Spleen (tissue), 11 donors: ENCODE measurements around the gene TMEM18. TPM values are rescaled to one million over a fixed set of nuclear protein-coding genes. Genes with fewer than 3 reads are reported as not detected.

Experiments used
- DNase-seq: peaks from one replicate; pipeline ENCODE4 v3.0.0-alpha.2; 2020
- H3K27ac ChIP-seq, 8 donors: fragments of 200-600 bp; sonication (generic) in 7 of 8; 1 replicate in 4 of 8; 2 replicates in 4 of 8; pipeline versions ENCODE4 v1.5.0 to v1.8.0; 2016 to 2021; ENCODE audit warnings: inconsistent platforms in 4 of 8, mild to moderate bottlenecking in 4 of 8, moderate library complexity in 1 of 8
- H3K27me3 ChIP-seq, 7 donors: fragments of 200-600 bp; sonication (generic) in 6 of 7; replicated peaks in 1 of 7; 1 replicate in 4 of 7; 2 replicates in 3 of 7; pipeline versions ENCODE4 v1.5.0 to v1.8.0; 2016 to 2021; ENCODE audit warnings: inconsistent platforms in 3 of 7, mild to moderate bottlenecking in 1 of 7
- H3K36me3 ChIP-seq, 6 donors: fragments of 200-600 bp; sonication (generic) in 5 of 6; 1 replicate in 4 of 6; 2 replicates in 2 of 6; pipeline versions ENCODE4 v1.5.0 to v1.8.0; 2016 to 2021; ENCODE audit warnings: inconsistent platforms in 2 of 6
- H3K4me1 ChIP-seq, 6 donors: fragments of 200-600 bp; sonication (generic) in 5 of 6; 1 replicate in 3 of 6; 2 replicates in 3 of 6; pipeline versions ENCODE4 v1.5.0 to v1.8.0; 2016 to 2021; ENCODE audit warnings: inconsistent platforms in 3 of 6
- H3K4me3 ChIP-seq, 8 donors: fragments of 200-600 bp; sonication (generic) in 7 of 8; 1 replicate in 4 of 8; 2 replicates in 4 of 8; pipeline versions ENCODE4 v1.5.0 to v1.8.0; 2016 to 2021; ENCODE audit warnings: inconsistent platforms in 4 of 8, mild to moderate bottlenecking in 4 of 8, moderate library complexity in 2 of 8
- H3K9me3 ChIP-seq, 8 donors: fragments of 200-600 bp; sonication (generic) in 7 of 8; 1 replicate in 4 of 8; 2 replicates in 4 of 8; pipeline versions ENCODE4 v1.5.0 to v1.8.0; 2016 to 2021; ENCODE audit warnings: inconsistent platforms in 4 of 8
- CTCF ChIP-seq, 11 experiments: fragments of 200-600 bp in 7 of 11; fragments of 450-650 bp in 4 of 11; sonication (generic) in 4 of 11; IDR thresholded peaks in 8 of 11; conservative IDR thresholded peaks in 3 of 11; 1 replicate in 7 of 11; 2 replicates in 4 of 11; pipeline versions ENCODE4 v1.4.0 to v1.8.0; 2016 to 2021; ENCODE audit warnings: antibody characterized with exemption in 11 of 11, inconsistent platforms in 4 of 11, mild to moderate bottlenecking in 1 of 11
- POLR2A ChIP-seq, 3 donors: fragments of 450-650 bp; IDR thresholded peaks; one replicate each; pipeline ENCODE4 v1.5.1; 2017; ENCODE audit warnings: antibody characterized with exemption in 3 of 3, mild to moderate bottlenecking in 1 of 3
- POLR2AphosphoS5 ChIP-seq, 3 donors: sonication (generic); formaldehyde crosslinking; IDR thresholded peaks; one replicate each; pipeline ENCODE4 v1.5.1; 2017; ENCODE audit warnings: antibody characterized with exemption in 3 of 3
- WGBS, 5 donors: extraction: QIAGEN DNeasy Blood & Tissue Kit in 3 of 5; methylation state at CpG; one replicate each; pipeline versions ENCODE4 v1.1.5 to v1.1.7; 2013 to 2018; 5-methylcytosine and 5-hydroxymethylcytosine counted together
- intact Hi-C: fragments of 100-400 bp; cut with DNase I; formaldehyde crosslinking; loops from one replicate; pipeline ENCODE4 v1.15.0; 2023; ENCODE audit warnings: low total_unique reads
- polyA plus RNA-seq, 3 donors: library from polyadenylated mRNA; stranded (reverse); fragments of 200-250 nt; gene quantifications; one replicate each; pipeline ENCODE4 v1.2.1, GENCODE V29; 2013
- total RNA-seq, 7 donors: library from RNA; depleted of rRNA in 3 of 7; stranded (reverse); fragments of >200 nt in 3 of 7; fragmentation: NEBNext Ultra II Directional in 4 of 7; extraction: Animal tissue kit (Norgen Biotek cat#: 25700) in 4 of 7; gene quantifications; one replicate each; pipeline versions ENCODE4 v1.1.0 to v1.2.1, GENCODE V29; 2016 to 2021
- donor health status: healthy with polysubstance abuse.
- donor health status: DM: no; HTN: no; CAD: no; lungs with moderate emphysema.
- donor health status: DM: no; HTN: no; CAD: no.
- donor health status: Bipolar disorder and iron deficiency.
- donor health status: healthy.
- donor health status: DM: no; HTN: no; CAD: no.
- donor health status: DM: yes; HTN: yes; CAD: no.

The TMEM18 gene
- total and polyA plus RNA-seq, 10 donors, result 20.0 to 29.3 (median 22.6) TPM

GRCh38 chr2:676647-677055 is 555 bp downstream of the TMEM18 start:
- peak; percentile 100 for DNase-seq
- H3K36me3 ChIP-seq, result peaks cover 0 to 40% (median 18%) of the 10 kb centered on the region in 6 donors
- TF ChIP-seq POLR2AphosphoS5 (IDR thresholded peaks at IDR 0.05) (no peak), CTCF (IDR thresholded peaks at IDR 0.05 in 8 of 11, conservative IDR thresholded peaks at IDR 0.05 in 3 of 11) (no peak), POLR2A (IDR thresholded peaks at IDR 0.05) (no peak)
- peak overlapping the region; percentile 96 to 99 (median 98) for H3K27ac ChIP-seq
- peak overlapping the region; percentile 45 to 85 (median 60) for H3K4me3 ChIP-seq
- peaks cover 2 to 55% (median 40%) of the 10 kb centered on the region in 6 donors for H3K4me1 ChIP-seq
- no peaks in the 10 kb centered on the region for H3K9me3 ChIP-seq
- no peaks in the 10 kb centered on the region for H3K27me3 ChIP-seq
- intact Hi-C loops, result no loop called here
- WGBS, 5 donors, result 0 to 1% (median 1%) methylated on average over 28 to 46 of the region's 46 CpGs

- DNase-seq, result no peak
- Histone ChIP-seq H3K27me3 (no peaks in the 10 kb centered on the region), H3K4me1 (peaks cover 2 to 55% (median 40%) of the 10 kb centered on the region in 6 donors), H3K27ac (peak overlapping the region in 7 of 8 donors; percentile 96 to 99 (median 98)), H3K4me3 (peak overlapping the region; percentile 45 to 85 (median 60)), H3K36me3 (peaks cover 0 to 42% (median 19%) of the 10 kb centered on the region in 6 donors), H3K9me3 (no peaks in the 10 kb centered on the region)
- peak in 1 of 11 experiments; percentile 16 for TF ChIP-seq CTCF (IDR thresholded peaks at IDR 0.05 in 8 of 11, conservative IDR thresholded peaks at IDR 0.05 in 3 of 11)
- TF ChIP-seq POLR2AphosphoS5 (IDR thresholded peaks at IDR 0.05), result no peak
- whole genome bisulfite sequencing, 5 donors, result 14 to 34% (median 25%) methylated on average over 10 to 21 of the region's 21 CpGs
- intact Hi-C loops, result no loop called here
Measured at GRCh38 chr2:675982-676646, 1.1 kb downstream of the TMEM18 start.

- TF ChIP-seq POLR2A (IDR thresholded peaks at IDR 0.05), result no peak
- TF ChIP-seq CTCF (IDR thresholded peaks at IDR 0.05 in 8 of 11, conservative IDR thresholded peaks at IDR 0.05 in 3 of 11), result no peak
- TF ChIP-seq POLR2AphosphoS5 (IDR thresholded peaks at IDR 0.05), result no peak
- H3K9me3 ChIP-seq, result no peaks in the 10 kb centered on the region
- H3K4me1 ChIP-seq, result peaks cover 2 to 55% (median 40%) of the 10 kb centered on the region in 6 donors
- intact Hi-C loops, result no loop called here
- no peaks in the 10 kb centered on the region for H3K27me3 ChIP-seq
- peak overlapping the region in 1 of 8 donors; percentile 11 for H3K27ac ChIP-seq
- H3K4me3 ChIP-seq, result peak overlapping the region in 2 of 8 donors; percentile 65 to 85
- 91 to 94% (median 93%) methylated on average over 8 to 9 of the region's 9 CpGs for WGBS, 5 donors
- DNase-seq, result peak; percentile 87
- peaks cover 0 to 49% (median 26%) of the 10 kb centered on the region in 6 donors for H3K36me3 ChIP-seq
Measured at GRCh38 chr2:675460-675859, 1.7 kb downstream of the TMEM18 start.

GRCh38 chr2:675051-675450 is 2.2 kb downstream of the TMEM18 start:
- H3K4me1 ChIP-seq, result peaks cover 2 to 55% (median 40%) of the 10 kb centered on the region in 6 donors
- peaks cover 0 to 53% (median 30%) of the 10 kb centered on the region in 6 donors for H3K36me3 ChIP-seq
- H3K4me3 ChIP-seq, result no peak overlapping the region
- 78 to 93% (median 83%) methylated on average over 4 of the region's 4 CpGs for WGBS, 5 donors
- H3K27ac ChIP-seq, result no peak overlapping the region
- no peak for DNase-seq
- no peak for TF ChIP-seq POLR2A (IDR thresholded peaks at IDR 0.05)
- TF ChIP-seq POLR2AphosphoS5 (IDR thresholded peaks at IDR 0.05), result no peak
- no peak for TF ChIP-seq CTCF (IDR thresholded peaks at IDR 0.05 in 8 of 11, conservative IDR thresholded peaks at IDR 0.05 in 3 of 11)
- H3K27me3 ChIP-seq, result no peaks in the 10 kb centered on the region
- H3K9me3 ChIP-seq, result no peaks in the 10 kb centered on the region
- intact Hi-C loops, result no loop called here
